DOHH2 (cell line): ENCODE data around the gene ZSWIM6.

Experiments used
- H3F3A ChIP-seq: fragments of 200-600 bp; sonication (generic), shearing (Covaris generic); 2 replicates; pipeline ENCODE4 v1.6.0; 2016; ENCODE audit warnings: antibody characterized with exemption, mild to moderate bottlenecking; ENCODE audit not compliant: control insufficient read depth, insufficient read depth
- H3K27ac ChIP-seq: fragments of 200-600 bp; sonication (generic); 2 replicates; pipeline ENCODE4 v1.5.1; 2014; ENCODE audit warnings: low read depth, mild to moderate bottlenecking, low read length, moderate library complexity
- H3K27me3 ChIP-seq: fragments of 200-600 bp; sonication (generic); 2 replicates; pipeline ENCODE4 v1.6.1; 2014; ENCODE audit warnings: mild to moderate bottlenecking, low read length, mixed read lengths; ENCODE audit not compliant: control insufficient read depth
- H3K36me3 ChIP-seq: fragments of 200-600 bp; sonication (generic); 2 replicates; pipeline ENCODE4 v1.6.1; 2014; ENCODE audit warnings: mild to moderate bottlenecking, low read length, moderate library complexity, mixed read lengths; ENCODE audit not compliant: control insufficient read depth
- H3K4me1 ChIP-seq: fragments of 200-600 bp; sonication (generic); 2 replicates; pipeline ENCODE4 v1.6.1; 2014; ENCODE audit warnings: mild to moderate bottlenecking, low read length, mixed read lengths; ENCODE audit not compliant: control insufficient read depth
- H3K4me2 ChIP-seq: fragments of 200-600 bp; sonication (generic); 2 replicates; pipeline ENCODE4 v1.6.0; 2014; ENCODE audit warnings: mild to moderate bottlenecking, low read length, moderate library complexity
- H3K4me3 ChIP-seq: fragments of 200-600 bp; sonication (generic); 2 replicates; pipeline ENCODE4 v1.5.1; 2014; ENCODE audit warnings: mild to moderate bottlenecking, low read length, mixed read lengths
- H3K79me2 ChIP-seq: fragments of 200-600 bp; sonication (generic); 2 replicates; pipeline ENCODE4 v1.6.1; 2014; ENCODE audit warnings: mild to moderate bottlenecking, low read length, mixed read lengths; ENCODE audit not compliant: control insufficient read depth
- H3K9me2 ChIP-seq: fragments of 200-600 bp; sonication (generic); replicated peaks from 2 replicates; pipeline ENCODE4 v1.6.1; 2014; ENCODE audit warnings: mild to moderate bottlenecking, low read length, mixed read lengths; ENCODE audit not compliant: control insufficient read depth
- H3K9me3 ChIP-seq: fragments of 200-600 bp; sonication (generic); 2 replicates; pipeline ENCODE4 v1.6.1; 2014; ENCODE audit warnings: antibody characterized with exemption, low read length, mixed read lengths; ENCODE audit not compliant: control insufficient read depth, insufficient read depth
- H4K20me1 ChIP-seq: fragments of 200-600 bp; sonication (generic); 2 replicates; pipeline ENCODE4 v1.6.0; 2014; ENCODE audit warnings: low read depth, mild to moderate bottlenecking, antibody characterized with exemption, low read length, moderate library complexity; ENCODE audit not compliant: control insufficient read depth, insufficient read depth
- EZH2phosphoT487 ChIP-seq: fragments of 200-600 bp; sonication (generic); IDR thresholded peaks from 2 replicates; pipeline ENCODE4 v1.6.1; 2017; ENCODE audit warnings: borderline replicate concordance, mild to moderate bottlenecking, antibody characterized with exemption, low read length, moderate library complexity, mixed read lengths
- TF ChIP-seq, protein P1 (sequence below): fragments of 200-600 bp; sonication (generic); IDR thresholded peaks from one replicate; pipeline ENCODE4 v1.5.1; 2014; ENCODE audit warnings: antibody characterized with exemption, mild to moderate bottlenecking, low read depth, low read length; ENCODE audit not compliant: poor library complexity, severe bottlenecking

The ZSWIM6 gene

DNA sequence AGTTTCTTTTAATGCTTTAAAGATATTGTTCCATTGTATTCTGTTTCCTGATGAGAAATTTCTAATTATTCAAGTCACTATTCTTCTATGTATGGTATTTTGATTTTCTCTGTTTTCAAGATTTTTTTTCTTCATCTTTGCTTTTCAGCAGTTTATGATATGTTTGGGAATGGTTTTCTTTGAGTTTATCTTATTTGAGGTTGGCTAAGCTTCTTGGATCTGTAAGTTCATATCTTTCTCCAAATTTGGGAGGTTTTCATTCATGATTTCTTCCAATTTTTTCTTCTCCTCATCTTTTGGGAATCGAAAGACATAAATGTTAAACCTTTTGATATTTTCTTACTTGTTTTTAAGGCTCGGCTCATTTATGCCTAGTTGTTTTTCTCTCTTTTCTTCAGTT lies 184.9 kb downstream of the ZSWIM6 start:
- TF ChIP-seq, protein P1, sequence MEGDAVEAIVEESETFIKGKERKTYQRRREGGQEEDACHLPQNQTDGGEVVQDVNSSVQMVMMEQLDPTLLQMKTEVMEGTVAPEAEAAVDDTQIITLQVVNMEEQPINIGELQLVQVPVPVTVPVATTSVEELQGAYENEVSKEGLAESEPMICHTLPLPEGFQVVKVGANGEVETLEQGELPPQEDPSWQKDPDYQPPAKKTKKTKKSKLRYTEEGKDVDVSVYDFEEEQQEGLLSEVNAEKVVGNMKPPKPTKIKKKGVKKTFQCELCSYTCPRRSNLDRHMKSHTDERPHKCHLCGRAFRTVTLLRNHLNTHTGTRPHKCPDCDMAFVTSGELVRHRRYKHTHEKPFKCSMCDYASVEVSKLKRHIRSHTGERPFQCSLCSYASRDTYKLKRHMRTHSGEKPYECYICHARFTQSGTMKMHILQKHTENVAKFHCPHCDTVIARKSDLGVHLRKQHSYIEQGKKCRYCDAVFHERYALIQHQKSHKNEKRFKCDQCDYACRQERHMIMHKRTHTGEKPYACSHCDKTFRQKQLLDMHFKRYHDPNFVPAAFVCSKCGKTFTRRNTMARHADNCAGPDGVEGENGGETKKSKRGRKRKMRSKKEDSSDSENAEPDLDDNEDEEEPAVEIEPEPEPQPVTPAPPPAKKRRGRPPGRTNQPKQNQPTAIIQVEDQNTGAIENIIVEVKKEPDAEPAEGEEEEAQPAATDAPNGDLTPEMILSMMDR = no peak
- no peak for TF ChIP-seq EZH2phosphoT487
- Histone ChIP-seq H3F3A (no peaks in the 10 kb centered on the region), H3K4me2 (no peak overlapping the region), H3K27ac (no peak overlapping the region), H3K4me3 (no peak overlapping the region), H3K27me3 (no peaks in the 10 kb centered on the region), H3K9me2 (no peaks in the 10 kb centered on the region), H3K79me2 (no peaks in the 10 kb centered on the region), H3K9me3 (no peaks in the 10 kb centered on the region), H3K36me3 (no peaks in the 10 kb centered on the region), H3K4me1 (no peaks in the 10 kb centered on the region), H4K20me1 (no peaks in the 10 kb centered on the region)

DNA sequence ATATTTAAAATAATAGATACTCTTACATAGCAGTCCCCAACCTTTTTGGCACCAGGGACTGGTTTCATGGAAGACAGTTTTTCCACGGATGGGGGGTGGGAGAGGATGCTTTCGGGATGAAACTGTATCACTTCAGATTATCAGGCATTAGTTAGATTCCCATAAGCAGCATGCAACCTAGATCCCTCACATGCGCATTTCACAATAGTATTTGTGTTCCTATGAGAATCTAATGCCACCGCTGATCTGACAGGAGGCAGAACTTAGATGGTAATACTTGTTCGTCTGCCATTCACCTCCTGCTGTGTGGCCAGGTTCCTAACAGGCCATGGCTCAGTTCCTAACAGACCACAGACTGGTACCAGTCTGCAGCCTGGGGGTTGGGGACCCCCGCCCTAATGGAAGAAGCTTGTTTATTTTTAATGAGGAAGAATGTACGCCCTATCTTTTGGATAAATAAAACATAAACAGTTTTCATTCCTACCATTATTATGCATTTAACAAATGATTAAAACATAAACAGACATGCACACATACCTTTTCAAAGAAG lies 187.7 kb downstream of the ZSWIM6 start:
- Histone ChIP-seq H3K9me3 (no peaks in the 10 kb centered on the region), H3F3A (no peaks in the 10 kb centered on the region), H3K4me2 (no peak overlapping the region), H3K36me3 (no peaks in the 10 kb centered on the region), H3K79me2 (no peaks in the 10 kb centered on the region), H3K4me1 (no peaks in the 10 kb centered on the region), H3K9me2 (no peaks in the 10 kb centered on the region), H4K20me1 (no peaks in the 10 kb centered on the region), H3K27me3 (no peaks in the 10 kb centered on the region), H3K4me3 (no peak overlapping the region), H3K27ac (no peak overlapping the region)
- TF ChIP-seq EZH2phosphoT487 = no peak
- TF ChIP-seq, protein P1 = no peak

DNA sequence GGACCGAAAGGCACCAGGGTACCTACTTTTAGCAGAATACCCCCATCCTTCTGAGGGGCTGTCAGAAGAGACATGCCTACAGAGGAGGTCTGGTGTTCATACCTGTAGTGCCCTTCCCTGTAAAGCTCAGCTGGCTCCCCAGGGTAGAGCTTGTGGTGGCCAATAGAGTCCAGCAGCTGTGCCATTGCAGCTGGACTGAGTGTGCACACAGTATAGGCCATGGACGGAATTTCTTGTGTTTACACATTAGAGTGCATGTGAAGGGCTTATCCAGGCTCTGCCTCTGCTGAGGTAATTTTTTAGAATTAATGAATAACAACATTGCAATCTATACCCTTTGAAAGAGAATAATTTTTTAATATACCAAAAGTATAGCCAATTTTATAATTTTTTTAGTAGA lies 191.0 kb downstream of the ZSWIM6 start:
- H3K9me3 ChIP-seq = no peaks in the 10 kb centered on the region
- no peak overlapping the region for H3K27ac ChIP-seq
- no peaks in the 10 kb centered on the region for H3K4me1 ChIP-seq
- H3K79me2 ChIP-seq = no peaks in the 10 kb centered on the region
- H3K4me2 ChIP-seq = no peak overlapping the region
- no peak for TF ChIP-seq EZH2phosphoT487
- TF ChIP-seq, protein P1 = no peak
- no peaks in the 10 kb centered on the region for H4K20me1 ChIP-seq
- H3K27me3 ChIP-seq = no peaks in the 10 kb centered on the region
- H3K36me3 ChIP-seq = no peaks in the 10 kb centered on the region
- no peak overlapping the region for H3K4me3 ChIP-seq
- H3K9me2 ChIP-seq = no peaks in the 10 kb centered on the region
- H3F3A ChIP-seq = no peaks in the 10 kb centered on the region

DNA sequence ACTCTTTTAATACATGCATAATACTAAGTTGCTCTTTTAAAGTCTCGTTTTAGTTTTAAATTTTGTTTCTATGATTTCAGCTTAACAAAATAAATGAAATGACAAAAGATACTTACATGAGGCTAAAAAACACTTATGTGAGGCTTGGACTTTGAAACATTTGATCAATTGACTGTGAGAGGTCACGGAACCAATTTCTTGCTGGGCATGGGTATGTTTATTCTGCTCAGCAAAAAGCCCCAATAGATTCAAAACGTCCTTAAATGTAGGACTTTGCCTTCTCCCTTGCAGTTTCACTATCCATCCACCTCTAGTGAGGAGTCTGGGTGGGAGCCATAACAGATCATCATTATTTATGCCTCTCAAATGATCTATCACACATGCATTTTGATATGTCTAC lies 191.9 kb downstream of the ZSWIM6 start:
- Histone ChIP-seq H3F3A (no peaks in the 10 kb centered on the region), H3K79me2 (no peaks in the 10 kb centered on the region)

More for the DNA sequence above, 191.9 kb downstream of the ZSWIM6 start:
- TF ChIP-seq EZH2phosphoT487 = no peak
- TF ChIP-seq, protein P1 = no peak
- Histone ChIP-seq H3K9me2 (no peaks in the 10 kb centered on the region), H3K36me3 (no peaks in the 10 kb centered on the region), H3K4me3 (no peak overlapping the region), H3K4me1 (no peaks in the 10 kb centered on the region), H4K20me1 (no peaks in the 10 kb centered on the region), H3K4me2 (no peak overlapping the region), H3K9me3 (no peaks in the 10 kb centered on the region), H3K27ac (no peak overlapping the region), H3K27me3 (no peaks in the 10 kb centered on the region)
